ENCODE measurements around the gene TPCN2.

TPCN2 gene

GRCh38 chr11:69101792-69102695 lies 53.3 kb downstream of the TPCN2 start:
- no peaks in the 10 kb centered on the region for H3K36me3 ChIP-seq (ENCODE audit: insufficient read depth, low read length)
- no peak overlapping the region for H3K9ac ChIP-seq (ENCODE audit: low read depth, low read length)
- WGBS, result 86% methylated on average over 17 of the region's 17 CpGs

GRCh38 chr11:69102732-69103615 lies 54.2 kb downstream of the TPCN2 start:
- 81% methylated on average over 22 of the region's 24 CpGs for WGBS
- Histone ChIP-seq H3K27ac (ENCODE audit: low read depth, low read length) (no peak overlapping the region), H3K36me3 (ENCODE audit: insufficient read depth, low read length) (no peaks in the 10 kb centered on the region)

More at GRCh38 chr11:69101792-69102695, 53.3 kb downstream of the TPCN2 start:
- Histone ChIP-seq H3K4me3 (ENCODE audit: low read length) (no peak overlapping the region), H3K27me3 (ENCODE audit: insufficient read depth, low read length) (no peaks in the 10 kb centered on the region), H3K9me3 (ENCODE audit: insufficient read depth, low read depth, low read length) (no peaks in the 10 kb centered on the region), H3K27ac (ENCODE audit: low read depth, low read length) (no peak overlapping the region), H3K4me1 (ENCODE audit: insufficient read depth, low read length) (no peaks in the 10 kb centered on the region)

GRCh38 chr11:69104212-69104855 lies 55.6 kb downstream of the TPCN2 start:
- 94% methylated on average over 14 of the region's 14 CpGs for WGBS
- H3K27me3 ChIP-seq (ENCODE audit: insufficient read depth, low read length), result no peaks in the 10 kb centered on the region
- H3K27ac ChIP-seq (ENCODE audit: low read depth, low read length), result no peak overlapping the region

More at GRCh38 chr11:69102732-69103615, 54.2 kb downstream of the TPCN2 start:
- Histone ChIP-seq H3K4me3 (ENCODE audit: low read length) (no peak overlapping the region), H3K9ac (ENCODE audit: low read depth, low read length) (no peak overlapping the region), H3K4me1 (ENCODE audit: insufficient read depth, low read length) (no peaks in the 10 kb centered on the region), H3K27me3 (ENCODE audit: insufficient read depth, low read length) (no peaks in the 10 kb centered on the region), H3K9me3 (ENCODE audit: insufficient read depth, low read depth, low read length) (no peaks in the 10 kb centered on the region)

GRCh38 chr11:69104856-69105395 lies 56.2 kb downstream of the TPCN2 start:
- 0 out of 2 replicates have a peak, but pooled peaks cover 3% of the 10 kb centered on the region for H3K9me3 ChIP-seq (ENCODE audit: insufficient read depth, low read depth, low read length)
- no peak overlapping the region for H3K4me3 ChIP-seq (ENCODE audit: low read length)
- H3K27me3 ChIP-seq (ENCODE audit: insufficient read depth, low read length), result no peaks in the 10 kb centered on the region
- no peak overlapping the region for H3K9ac ChIP-seq (ENCODE audit: low read depth, low read length)
- no peak overlapping the region for H3K27ac ChIP-seq (ENCODE audit: low read depth, low read length)
- 94% methylated on average over 21 of the region's 21 CpGs for WGBS
- H3K4me1 ChIP-seq (ENCODE audit: insufficient read depth, low read length), result no peaks in the 10 kb centered on the region
- no peaks in the 10 kb centered on the region for H3K36me3 ChIP-seq (ENCODE audit: insufficient read depth, low read length)

More at GRCh38 chr11:69104212-69104855, 55.6 kb downstream of the TPCN2 start:
- H3K4me1 ChIP-seq (ENCODE audit: insufficient read depth, low read length), result no peaks in the 10 kb centered on the region
- no peak overlapping the region for H3K9ac ChIP-seq (ENCODE audit: low read depth, low read length)
- no peak overlapping the region for H3K4me3 ChIP-seq (ENCODE audit: low read length)
- H3K9me3 ChIP-seq (ENCODE audit: insufficient read depth, low read depth, low read length), result 0 out of 2 replicates have a peak, but pooled peaks cover 3% of the 10 kb centered on the region
- H3K36me3 ChIP-seq (ENCODE audit: insufficient read depth, low read length), result no peaks in the 10 kb centered on the region

GRCh38 chr11:69105461-69106030 lies 56.8 kb downstream of the TPCN2 start:
- no peaks in the 10 kb centered on the region for H3K27me3 ChIP-seq (ENCODE audit: insufficient read depth, low read length)
- no peak overlapping the region for H3K9ac ChIP-seq (ENCODE audit: low read depth, low read length)
- no peaks in the 10 kb centered on the region for H3K4me1 ChIP-seq (ENCODE audit: insufficient read depth, low read length)
- WGBS, result 82% methylated on average over 18 of the region's 18 CpGs
- H3K9me3 ChIP-seq (ENCODE audit: insufficient read depth, low read depth, low read length), result 0 out of 2 replicates have a peak, but pooled peaks cover 3% of the 10 kb centered on the region
- H3K4me3 ChIP-seq (ENCODE audit: low read length), result no peak overlapping the region
- H3K36me3 ChIP-seq (ENCODE audit: insufficient read depth, low read length), result no peaks in the 10 kb centered on the region
- H3K27ac ChIP-seq (ENCODE audit: low read depth, low read length), result no peak overlapping the region

GRCh38 chr11:69106031-69106811 lies 57.5 kb downstream of the TPCN2 start:
- no peaks in the 10 kb centered on the region for H3K36me3 ChIP-seq (ENCODE audit: insufficient read depth, low read length)
- no peak overlapping the region for H3K27ac ChIP-seq (ENCODE audit: low read depth, low read length)
- no peaks in the 10 kb centered on the region for H3K4me1 ChIP-seq (ENCODE audit: insufficient read depth, low read length)
- WGBS, result 90% methylated on average over 23 of the region's 23 CpGs
- no peaks in the 10 kb centered on the region for H3K27me3 ChIP-seq (ENCODE audit: insufficient read depth, low read length)
- H3K9me3 ChIP-seq (ENCODE audit: insufficient read depth, low read depth, low read length), result 0 out of 2 replicates have a peak, but pooled peaks cover 3% of the 10 kb centered on the region
- H3K4me3 ChIP-seq (ENCODE audit: low read length), result no peak overlapping the region
- no peak overlapping the region for H3K9ac ChIP-seq (ENCODE audit: low read depth, low read length)

GRCh38 chr11:69107413-69107812 lies 58.7 kb downstream of the TPCN2 start:
- H3K4me3 ChIP-seq (ENCODE audit: low read length), result no peak overlapping the region
- H3K4me1 ChIP-seq (ENCODE audit: insufficient read depth, low read length), result no peaks in the 10 kb centered on the region
- 0 out of 2 replicates have a peak, but pooled peaks cover 3% of the 10 kb centered on the region for H3K9me3 ChIP-seq (ENCODE audit: insufficient read depth, low read depth, low read length)
- H3K27me3 ChIP-seq (ENCODE audit: insufficient read depth, low read length), result no peaks in the 10 kb centered on the region
- no peak overlapping the region for H3K9ac ChIP-seq (ENCODE audit: low read depth, low read length)
- H3K36me3 ChIP-seq (ENCODE audit: insufficient read depth, low read length), result no peaks in the 10 kb centered on the region
- H3K27ac ChIP-seq (ENCODE audit: low read depth, low read length), result no peak overlapping the region

- no peak overlapping the region for H3K9ac ChIP-seq (ENCODE audit: low read depth, low read length)
- 94% methylated on average over 7 of the region's 7 CpGs for WGBS
These were observed 59.3 kb downstream of the TPCN2 start for GRCh38 chr11:69108030-69108429.

GRCh38 chr11:69108559-69108958 lies 59.8 kb downstream of the TPCN2 start:
- Histone ChIP-seq H3K4me1 (ENCODE audit: insufficient read depth, low read length) (no peaks in the 10 kb centered on the region), H3K36me3 (ENCODE audit: insufficient read depth, low read length) (no peaks in the 10 kb centered on the region), H3K27me3 (ENCODE audit: insufficient read depth, low read length) (no peaks in the 10 kb centered on the region), H3K4me3 (ENCODE audit: low read length) (no peak overlapping the region), H3K9ac (ENCODE audit: low read depth, low read length) (no peak overlapping the region), H3K27ac (ENCODE audit: low read depth, low read length) (no peak overlapping the region), H3K9me3 (ENCODE audit: insufficient read depth, low read depth, low read length) (0 out of 2 replicates have a peak, but pooled peaks cover 3% of the 10 kb centered on the region)
- 78% methylated on average over 5 of the region's 5 CpGs for whole genome bisulfite sequencing

More at GRCh38 chr11:69108030-69108429, 59.3 kb downstream of the TPCN2 start:
- Histone ChIP-seq H3K9me3 (ENCODE audit: insufficient read depth, low read depth, low read length) (0 out of 2 replicates have a peak, but pooled peaks cover 3% of the 10 kb centered on the region), H3K4me3 (ENCODE audit: low read length) (no peak overlapping the region), H3K36me3 (ENCODE audit: insufficient read depth, low read length) (no peaks in the 10 kb centered on the region), H3K4me1 (ENCODE audit: insufficient read depth, low read length) (no peaks in the 10 kb centered on the region), H3K27ac (ENCODE audit: low read depth, low read length) (no peak overlapping the region), H3K27me3 (ENCODE audit: insufficient read depth, low read length) (no peaks in the 10 kb centered on the region)

GRCh38 chr11:69109101-69109500 lies 60.4 kb downstream of the TPCN2 start:
- Histone ChIP-seq H3K9ac (ENCODE audit: low read depth, low read length) (no peak overlapping the region), H3K27ac (ENCODE audit: low read depth, low read length) (no peak overlapping the region), H3K9me3 (ENCODE audit: insufficient read depth, low read depth, low read length) (0 out of 2 replicates have a peak, but pooled peaks cover 3% of the 10 kb centered on the region), H3K27me3 (ENCODE audit: insufficient read depth, low read length) (no peaks in the 10 kb centered on the region), H3K4me3 (ENCODE audit: low read length) (no peak overlapping the region), H3K36me3 (ENCODE audit: insufficient read depth, low read length) (no peaks in the 10 kb centered on the region), H3K4me1 (ENCODE audit: insufficient read depth, low read length) (no peaks in the 10 kb centered on the region)
- WGBS, result 92% methylated on average over 2 of the region's 2 CpGs

All from HUES64 (cell line).